GM23248 (cell line): Measurements from ENCODE around the gene SLC44A3.

ENCODE experiments used
- EZH2 ChIP-seq: fragments of 200-600 bp; sonication (generic); IDR thresholded peaks from 2 replicates; pipeline ENCODE4 v1.6.1; 2018; ENCODE audit warnings: antibody characterized with exemption, mild to moderate bottlenecking; ENCODE audit not compliant: insufficient read depth, poor library complexity, severe bottlenecking
- EZH2phosphoT487 ChIP-seq: fragments of 200-600 bp; sonication (generic); IDR thresholded peaks from 2 replicates; pipeline ENCODE4 v1.6.1; 2018; ENCODE audit warnings: antibody characterized with exemption, moderate library complexity, mild to moderate bottlenecking, low read depth; ENCODE audit not compliant: insufficient read depth

- TF ChIP-seq EZH2 (no peak), EZH2phosphoT487 (no peak)
Observed at GRCh38 chr1:94872771-94873495, 52.8 kb downstream of the SLC44A3 start.
